ENCODE measurements around the gene DDX21. TPM values are rescaled to one million over a fixed set of nuclear protein-coding genes. Genes with fewer than 3 reads are reported as not detected.

Gene DDX21
- total and polyA plus RNA-seq, 4 experiments from 2014 or later, result 20.3 to 57.1 (median 35.7) TPM

GRCh38 chr10:68982389-68982788 lies 26.4 kb downstream of the DDX21 start:
- Histone ChIP-seq H3K4me3 (ENCODE audit: low read length in 2 of 2) (no peak overlapping the region), H3K27me3 (ENCODE audit: insufficient read depth, low read length) (no peaks in the 10 kb centered on the region), H3K36me3 (ENCODE audit: insufficient read depth, low read length) (peaks cover 49% of the 10 kb centered on the region), H3K27ac (ENCODE audit: low read depth, low read length) (no peak overlapping the region), H3K4me1 (ENCODE audit: insufficient read depth, low read length) (no peaks in the 10 kb centered on the region), H3K9me3 (ENCODE audit: control insufficient read depth in 1 of 2, low read length in 2 of 2) (no peaks in the 10 kb centered on the region)
- Mint-ChIP-seq H3K9me3 (no peaks in the 10 kb centered on the region), H3K27ac (peak overlapping the region in 5 of 7 donors; percentile 42 to 68 (median 53)), H3K27me3 (no peaks in the 10 kb centered on the region), H3K4me1 (peaks cover 2 to 5% (median 3%) of the 10 kb centered on the region in 4 donors), H3K4me3 (no peak overlapping the region), H3K36me3 (peaks cover 29 to 73% of the 10 kb centered on the region in 2 donors)
- intact Hi-C loops (cut with micrococcal nuclease), result no loop called here
- ChIA-PET CTCF (ENCODE audit: partially characterized antibody) (no interaction called here), POLR2A (ENCODE audit: partially characterized antibody) (no interaction called here)
- DNase-seq, result no peak

- H3K4me3 Mint-ChIP-seq, result peak overlapping the region; percentile 92 to 100 (median 99)
- intact Hi-C loops (cut with micrococcal nuclease), result loop anchor here (1.0 kb wide), 3 partner anchors 32 to 193 kb away; partner anchors contain the start of gene SUPV3L1
- Histone ChIP-seq H3K36me3 (ENCODE audit: insufficient read depth, low read length) (peaks cover 6% of the 10 kb centered on the region), H3K27me3 (ENCODE audit: insufficient read depth, low read length) (no peaks in the 10 kb centered on the region), H3K27ac (ENCODE audit: low read depth, low read length) (no peak overlapping the region), H3K4me3 (ENCODE audit: low read length in 2 of 2) (peak overlapping the region in 1 of 2 donors; percentile 99), H3K9me3 (ENCODE audit: control insufficient read depth in 1 of 2, low read length in 2 of 2) (no peaks in the 10 kb centered on the region), H3K4me1 (ENCODE audit: insufficient read depth, low read length) (peaks cover 40% of the 10 kb centered on the region)
- H3K4me1 Mint-ChIP-seq, result peaks cover 29 to 53% (median 43%) of the 10 kb centered on the region in 4 donors
- H3K27me3 Mint-ChIP-seq, result no peaks in the 10 kb centered on the region
- CTCF ChIA-PET (ENCODE audit: partially characterized antibody), result interaction anchor here (1.0 to 4.4 kb wide), 9 partner anchors 10 to 405 kb away, joined by 3 to 27 read pairs (median 3); partner anchors contain the start of gene DDX21
- DNase-seq, result no peak
- H3K9me3 Mint-ChIP-seq, result peaks cover 0 to 4% (median 0%) of the 10 kb centered on the region in 8 donors
- POLR2A ChIA-PET (ENCODE audit: partially characterized antibody), result interaction anchor here (0.6 to 4.1 kb wide), 11 partner anchors 10 to 330 kb away, joined by 3 to 25 read pairs (median 4); partner anchors contain the start of genes DDX21, SRGN and SUPV3L1
- peak overlapping the region in 4 of 7 donors; percentile 57 to 99 (median 90) for H3K27ac Mint-ChIP-seq
- H3K36me3 Mint-ChIP-seq, result peaks cover 6 to 34% of the 10 kb centered on the region in 2 donors
Measured at GRCh38 chr10:68987611-68988010, 31.6 kb downstream of the DDX21 start.

GRCh38 chr10:68988530-68989316 lies 32.8 kb downstream of the DDX21 start, which contains the start of gene KIFBP:
Gene KIFBP (plus strand): TSS chr10:68988803. CDS start chr10:68988833, 30 bp downstream.
- Mint-ChIP-seq H3K27me3 (no peaks in the 10 kb centered on the region), H3K27ac (peak within 1 kb of the TSS; percentile 86 to 99 (median 98)), H3K4me3 (peak within 1 kb of the TSS; percentile 92 to 100 (median 99)), H3K4me1 (peaks cover 36 to 63% (median 53%) of the 10 kb centered on the region in 4 donors), H3K36me3 (peaks cover 0 to 24% of the 10 kb centered on the region in 2 donors), H3K9me3 (peaks cover 0 to 4% (median 0%) of the 10 kb centered on the region in 8 donors)
- Histone ChIP-seq H3K36me3 (ENCODE audit: insufficient read depth, low read length) (no peaks in the 10 kb centered on the region), H3K4me3 (ENCODE audit: low read length in 2 of 2) (peak within 1 kb of the TSS; percentile 79 to 99), H3K27me3 (ENCODE audit: insufficient read depth, low read length) (no peaks in the 10 kb centered on the region), H3K27ac (ENCODE audit: low read depth, low read length) (peak within 1 kb of the TSS; percentile 71), H3K4me1 (ENCODE audit: insufficient read depth, low read length) (peaks cover 49% of the 10 kb centered on the region), H3K9me3 (ENCODE audit: control insufficient read depth in 1 of 2, low read length in 2 of 2) (no peaks in the 10 kb centered on the region)
- ChIA-PET CTCF (ENCODE audit: partially characterized antibody) (interaction anchor here (0.8 to 4.4 kb wide), 8 partner anchors 16 to 105 kb away, joined by 3 to 27 read pairs (median 7); partner anchors contain the start of gene DDX21), POLR2A (ENCODE audit: partially characterized antibody) (interaction anchor here (0.8 to 4.1 kb wide), 16 partner anchors 11 to 388 kb away, joined by 3 to 25 read pairs (median 4); partner anchors contain the start of genes DDX21, DDX50, SRGN and SUPV3L1)
- intact Hi-C loops (cut with micrococcal nuclease), result loop anchor here (1.0 kb wide), 3 partner anchors 33 to 192 kb away; partner anchors contain the start of gene SUPV3L1
- peak; percentile 82 to 90 (median 84) for DNase-seq

GRCh38 chr10:68989317-68989990 lies 33.5 kb downstream of the DDX21 start:
- no peaks in the 10 kb centered on the region for H3K27me3 ChIP-seq (ENCODE audit: insufficient read depth, low read length)
- Mint-ChIP-seq H3K36me3 (peaks cover 0 to 16% of the 10 kb centered on the region in 2 donors), H3K4me3 (peak overlapping the region; percentile 92 to 100 (median 99)), H3K27ac (peak overlapping the region; percentile 86 to 99 (median 98)), H3K4me1 (peaks cover 39 to 68% (median 56%) of the 10 kb centered on the region in 4 donors), H3K9me3 (peaks cover 0 to 4% (median 0%) of the 10 kb centered on the region in 8 donors), H3K27me3 (no peaks in the 10 kb centered on the region)
- ChIA-PET CTCF (ENCODE audit: partially characterized antibody) (interaction anchor here (0.8 to 4.4 kb wide), 4 partner anchors 16 to 104 kb away, joined by 3 to 27 read pairs (median 8); partner anchors contain the start of gene DDX21), POLR2A (ENCODE audit: partially characterized antibody) (interaction anchor here (0.7 to 4.1 kb wide), 10 partner anchors 11 to 389 kb away, joined by 3 to 25 read pairs (median 4); partner anchors contain the start of genes DDX21, DDX50, SRGN and VPS26A)
- intact Hi-C loops (cut with micrococcal nuclease), result no loop called here
- H3K9me3 ChIP-seq (ENCODE audit: control insufficient read depth in 1 of 2, low read length in 2 of 2), result no peaks in the 10 kb centered on the region
- DNase-seq, result no peak
- H3K27ac ChIP-seq (ENCODE audit: low read depth, low read length), result peak overlapping the region; percentile 71
- peaks cover 56% of the 10 kb centered on the region for H3K4me1 ChIP-seq (ENCODE audit: insufficient read depth, low read length)
- peak overlapping the region; percentile 79 to 99 for H3K4me3 ChIP-seq (ENCODE audit: low read length in 2 of 2)
- H3K36me3 ChIP-seq (ENCODE audit: insufficient read depth, low read length), result no peaks in the 10 kb centered on the region

GRCh38 chr10:68992636-68993440 lies 36.9 kb downstream of the DDX21 start:
- no peaks in the 10 kb centered on the region for H3K9me3 ChIP-seq (ENCODE audit: control insufficient read depth in 1 of 2, low read length in 2 of 2)
- no peak for DNase-seq
- Mint-ChIP-seq H3K27ac (peak overlapping the region; percentile 4 to 65 (median 52)), H3K4me3 (peak overlapping the region in 6 of 8 donors; percentile 3 to 55 (median 36)), H3K9me3 (peaks cover 0 to 4% (median 0%) of the 10 kb centered on the region in 8 donors), H3K27me3 (no peaks in the 10 kb centered on the region), H3K4me1 (peaks cover 49 to 74% (median 63%) of the 10 kb centered on the region in 4 donors), H3K36me3 (peaks cover 0 to 11% of the 10 kb centered on the region in 2 donors)
- intact Hi-C loops (cut with micrococcal nuclease), result no loop called here
- H3K4me3 ChIP-seq (ENCODE audit: low read length in 2 of 2), result no peak overlapping the region
- no peak overlapping the region for H3K27ac ChIP-seq (ENCODE audit: low read depth, low read length)
- CTCF ChIA-PET (ENCODE audit: partially characterized antibody), result interaction anchor here (0.9 to 1.1 kb wide), 3 partner anchors 14 to 101 kb away, joined by 3 to 4 read pairs (median 3); no protein-coding TSS in a partner anchor
- no peaks in the 10 kb centered on the region for H3K27me3 ChIP-seq (ENCODE audit: insufficient read depth, low read length)
- H3K36me3 ChIP-seq (ENCODE audit: insufficient read depth, low read length), result no peaks in the 10 kb centered on the region
- POLR2A ChIA-PET (ENCODE audit: partially characterized antibody), result interaction anchor here (1.3 kb wide), 1 partner anchor 101 kb away, joined by 4 read pairs; no protein-coding TSS in a partner anchor
- peaks cover 67% of the 10 kb centered on the region for H3K4me1 ChIP-seq (ENCODE audit: insufficient read depth, low read length)

- Mint-ChIP-seq H3K4me1 (peaks cover 27 to 38% (median 32%) of the 10 kb centered on the region in 4 donors), H3K27ac (peak overlapping the region; percentile 19 to 86 (median 58)), H3K27me3 (no peaks in the 10 kb centered on the region), H3K4me3 (peak overlapping the region in 4 of 8 donors; percentile 37 to 65 (median 46)), H3K36me3 (peaks cover 5 to 17% of the 10 kb centered on the region in 2 donors), H3K9me3 (no peaks in the 10 kb centered on the region)
- intact Hi-C loops (cut with micrococcal nuclease), result no loop called here
- Histone ChIP-seq H3K36me3 (ENCODE audit: insufficient read depth, low read length) (peaks cover 12% of the 10 kb centered on the region), H3K9me3 (ENCODE audit: control insufficient read depth in 1 of 2, low read length in 2 of 2) (no peaks in the 10 kb centered on the region), H3K27me3 (ENCODE audit: insufficient read depth, low read length) (no peaks in the 10 kb centered on the region), H3K4me3 (ENCODE audit: low read length in 2 of 2) (no peak overlapping the region), H3K4me1 (ENCODE audit: insufficient read depth, low read length) (peaks cover 35% of the 10 kb centered on the region), H3K27ac (ENCODE audit: low read depth, low read length) (peak overlapping the region; percentile 10)
- ChIA-PET POLR2A (ENCODE audit: partially characterized antibody) (no interaction called here), CTCF (ENCODE audit: partially characterized antibody) (no interaction called here)
- no peak for DNase-seq
Measured at GRCh38 chr10:68997211-68997610, 41.2 kb downstream of the DDX21 start.
